ENCODE results near the gene FIG4. TPM values are rescaled to one million over a fixed set of nuclear protein-coding genes. Genes with fewer than 3 reads are reported as not detected.

FIG4 gene
- polyA plus RNA-seq, 3 donors = 23.6 to 25.6 (median 25.1) TPM

- DNase-seq (ENCODE audit: extremely low read depth in 1 of 11, low read depth in 9 of 11, low spot score in 4 of 11) = no peak
These were observed 176.9 kb downstream of the FIG4 start for GRCh38 chr6:109867970-109868358.

GRCh38 chr6:109869398-109870088, 178.4 kb downstream of the FIG4 start:
- peak in 1 of 11 donors; percentile 40 for DNase-seq (ENCODE audit: extremely low read depth in 1 of 11, low read depth in 9 of 11, low spot score in 4 of 11)

- no peak for DNase-seq (ENCODE audit: extremely low read depth in 1 of 11, low read depth in 9 of 11, low spot score in 4 of 11)
These were observed 179.0 kb downstream of the FIG4 start for GRCh38 chr6:109870089-109870410.

- DNase-seq (ENCODE audit: extremely low read depth in 1 of 11, low read depth in 9 of 11, low spot score in 4 of 11) = no peak
These were observed 181.5 kb downstream of the FIG4 start for GRCh38 chr6:109872549-109872948.

- no peak for DNase-seq (ENCODE audit: extremely low read depth in 1 of 11, low read depth in 9 of 11, low spot score in 4 of 11)
These were observed 182.0 kb downstream of the FIG4 start for GRCh38 chr6:109872968-109873545.

GRCh38 chr6:109874086-109874485, 183.0 kb downstream of the FIG4 start:
- no peak for DNase-seq (ENCODE audit: extremely low read depth in 1 of 11, low read depth in 9 of 11, low spot score in 4 of 11)

- DNase-seq (ENCODE audit: extremely low read depth in 1 of 11, low read depth in 9 of 11, low spot score in 4 of 11) = no peak
These were observed 183.5 kb downstream of the FIG4 start for GRCh38 chr6:109874621-109875020.

Other genes starting within 250 kb of the FIG4 start
- gene MICAL1, start 235.5 kb upstream of the FIG4 start, polyA plus RNA-seq (ENCODE audit: insufficient read length in 3 of 3) = 10 to 100 TPM; 23.2 to 32.8 (median 29.2) TPM
- 10 to 100 TPM; 13.2 to 16.1 (median 15.1) TPM for gene ZBTB24, start 208.1 kb upstream of the FIG4 start, polyA plus RNA-seq (ENCODE audit: insufficient read length in 3 of 3)
- gene AK9, start 94 bp upstream of the FIG4 start, polyA plus RNA-seq (ENCODE audit: insufficient read length in 3 of 3) = 10 to 100 TPM; 11.1 to 16.0 (median 13.4) TPM